Mammary epithelial cell (primary cell): ENCODE results near the gene DGCR8.

Experiments used
- CTCF ChIP-seq, 2 donors: IDR thresholded peaks in 1 of 2; conservative IDR thresholded peaks in 1 of 2; 2 replicates each; pipeline ENCODE4 v1.5.1; 2011 to 2012; ENCODE audit warnings: inconsistent platforms in 2 of 2, low read length in 2 of 2, mild to moderate bottlenecking in 2 of 2, control low read depth in 1 of 2, low read depth in 1 of 2; ENCODE audit not compliant: insufficient read depth in 1 of 2; ENCODE audit errors: extremely low read depth in 1 of 2
- EZH2 ChIP-seq: IDR thresholded peaks from 2 replicates; pipeline ENCODE4 v1.6.1; 2012; ENCODE audit warnings: low read length, inconsistent platforms, borderline replicate concordance

- no peak for TF ChIP-seq EZH2
- TF ChIP-seq CTCF (conservative IDR thresholded peaks at IDR 0.05 in 1 of 2, IDR thresholded peaks at IDR 0.05 in 1 of 2; ENCODE audit: extremely low read depth in 1 of 2, insufficient read depth in 1 of 2, low read depth in 1 of 2, low read length in 2 of 2): no peak
These were observed 40.2 kb upstream of the DGCR8 start for GRCh38 chr22:20039683-20040325.
